H1 (cell line): ENCODE data around the gene VAPB. TPM values are rescaled to one million over a fixed set of nuclear protein-coding genes. Genes with fewer than 3 reads are reported as not detected.

ENCODE experiments used
- CTCF ChIA-PET: fragments of 300-600 bp; sonication (Branson Sonifier 250); formaldehyde crosslinking; loops from one replicate; lab custom pipeline; 2021; ENCODE audit not compliant: partially characterized antibody; lab: Charles Lee
- POLR2A ChIA-PET: fragments of 300-600 bp; sonication (Branson Sonifier 250); formaldehyde crosslinking; loops from one replicate; lab custom pipeline; 2021; ENCODE audit warnings: inconsistent platforms; ENCODE audit not compliant: partially characterized antibody; lab: Charles Lee
- DNase-seq, 2 experiments: peaks; one replicate each; pipeline versions ENCODE4 v3.0.0 to v3.0.0-alpha.2; 2010 to 2022; ENCODE audit warnings: low spot score in 2 of 2, low read depth in 1 of 2, mixed read lengths in 1 of 2
- FAIRE-seq: peaks from 2 replicates; lab custom pipeline; 2011; peaks lifted over from hg19 to GRCh38; lab: Jason Lieb, UNC
- H2AFZ ChIP-seq: 2 replicates; pipeline ENCODE4 v1.8.1; 2012; ENCODE audit warnings: low read length, inconsistent platforms
- H2AK5ac ChIP-seq: 2 replicates; pipeline ENCODE4 v1.6.1; 2013; ENCODE audit warnings: low read depth, low read length
- H2BK120ac ChIP-seq: replicated peaks from 2 replicates; pipeline ENCODE3; 2013; ENCODE audit warnings: low read depth, low read length, inconsistent platforms
- H2BK12ac ChIP-seq: 2 replicates; pipeline ENCODE4 v1.6.1; 2013; ENCODE audit warnings: low read depth, low read length
- H2BK15ac ChIP-seq: 2 replicates; pipeline ENCODE4 v1.6.1; 2013; ENCODE audit warnings: low read length
- H2BK20ac ChIP-seq: 2 replicates; pipeline ENCODE4 v1.6.1; 2013; ENCODE audit warnings: low read length
- H2BK5ac ChIP-seq: 2 replicates; pipeline ENCODE4 v1.6.1; 2013; ENCODE audit warnings: low read depth, low read length
- H3K14ac ChIP-seq: 2 replicates; pipeline ENCODE4 v1.6.1; 2013; ENCODE audit warnings: inconsistent platforms; ENCODE audit not compliant: insufficient read length
- H3K18ac ChIP-seq: 2 replicates; pipeline ENCODE4 v1.6.1; 2013; ENCODE audit warnings: low read length; ENCODE audit errors: extremely low read depth
- H3K23ac ChIP-seq: 2 replicates; pipeline ENCODE4 v1.6.1; 2013; ENCODE audit warnings: inconsistent platforms; ENCODE audit not compliant: insufficient read length
- H3K23me2 ChIP-seq: 2 replicates; pipeline ENCODE4 v1.6.1; 2013; ENCODE audit warnings: low read depth, low read length
- H3K27ac ChIP-seq: 2 replicates; pipeline ENCODE4 v1.6.1; 2011; ENCODE audit warnings: low read depth, low read length, inconsistent platforms
- H3K27me3 ChIP-seq, 4 experiments: replicated peaks in 1 of 4; 1 replicate in 1 of 4; 2 replicates in 3 of 4; pipeline versions ENCODE4 v1.6.1 to v1.8.1; 2011 to 2013; ENCODE audit warnings: low read length in 3 of 4, mild to moderate bottlenecking in 3 of 4, inconsistent platforms in 2 of 4, mixed read lengths in 2 of 4, moderate library complexity in 1 of 4; ENCODE audit not compliant: control insufficient read depth in 3 of 4, insufficient read depth in 3 of 4; ENCODE audit errors: extremely low read depth in 1 of 4
- H3K36me3 ChIP-seq, 4 experiments: 2 replicates each; pipeline versions ENCODE4 v1.6.1 to v1.8.1; 2011 to 2013; ENCODE audit warnings: mild to moderate bottlenecking in 4 of 4, low read length in 3 of 4, moderate library complexity in 2 of 4, control low read depth in 1 of 4, inconsistent platforms in 1 of 4; ENCODE audit not compliant: insufficient read depth in 4 of 4, control insufficient read depth in 2 of 4
- H3K4ac ChIP-seq: replicated peaks from 2 replicates; pipeline ENCODE3; 2013; ENCODE audit warnings: low read length, low read depth, mixed read lengths, inconsistent platforms; ENCODE audit not compliant: insufficient read length
- H3K4me1 ChIP-seq, 4 experiments: replicated peaks in 1 of 4; 1 replicate in 1 of 4; 2 replicates in 3 of 4; pipeline versions ENCODE4 v1.6.1 to v1.8.1; 2011 to 2013; ENCODE audit warnings: low read length in 3 of 4, inconsistent platforms in 2 of 4, mixed read lengths in 1 of 4; ENCODE audit not compliant: insufficient read depth in 4 of 4, control insufficient read depth in 3 of 4
- H3K4me2 ChIP-seq, 2 experiments: 2 replicates each; pipeline versions ENCODE4 v1.6.1 to v1.8.1; 2011 to 2013; ENCODE audit warnings: low read depth in 2 of 2, low read length in 2 of 2, control low read depth in 1 of 2, inconsistent platforms in 1 of 2, mild to moderate bottlenecking in 1 of 2; ENCODE audit not compliant: insufficient read depth in 1 of 2
- H3K4me3 ChIP-seq, 4 experiments: fragments of 200-600, 300-600 bp in 1 of 4; sonication (generic), shearing (Covaris generic), sonication (Bioruptor Twin) in 1 of 4; 2 replicates each; pipeline versions ENCODE4 v1.5.1 to v1.8.1; 2011 to 2016; ENCODE audit warnings: low read length in 4 of 4, low read depth in 3 of 4, control low read depth in 2 of 4, inconsistent platforms in 2 of 4, mild to moderate bottlenecking in 2 of 4, mixed read lengths in 1 of 4, moderate library complexity in 1 of 4; ENCODE audit not compliant: insufficient read depth in 2 of 4; ENCODE audit errors: extremely low read depth in 1 of 4
- H3K56ac ChIP-seq: replicated peaks from 2 replicates; pipeline ENCODE3; 2013; ENCODE audit warnings: low read depth, mild to moderate bottlenecking, mixed read lengths, low read length, inconsistent platforms; ENCODE audit not compliant: insufficient read length
- H3K79me1 ChIP-seq: 2 replicates; pipeline ENCODE4 v1.6.1; 2013; ENCODE audit warnings: low read depth, low read length, control low read depth
- H3K79me2 ChIP-seq, 2 experiments: 2 replicates each; pipeline versions ENCODE4 v1.6.1 to v1.8.1; 2012 to 2013; ENCODE audit warnings: low read length in 2 of 2, mild to moderate bottlenecking in 2 of 2, inconsistent platforms in 1 of 2; ENCODE audit not compliant: insufficient read depth in 2 of 2, control insufficient read depth in 1 of 2
- H3K9ac ChIP-seq, 4 experiments: replicated peaks in 1 of 4; 1 replicate in 1 of 4; 2 replicates in 3 of 4; pipeline versions ENCODE4 v1.6.1 to v1.8.1; 2011 to 2013; ENCODE audit warnings: low read depth in 3 of 4, low read length in 3 of 4, control low read depth in 2 of 4, mild to moderate bottlenecking in 2 of 4, moderate library complexity in 2 of 4, inconsistent platforms in 1 of 4; ENCODE audit errors: extremely low read depth in 1 of 4
- H3K9me3 ChIP-seq, 2 experiments: 2 replicates each; pipeline versions ENCODE4 v1.6.1 to v1.8.1; 2012 to 2013; ENCODE audit warnings: mild to moderate bottlenecking in 2 of 2, moderate library complexity in 2 of 2, control low read depth in 1 of 2, inconsistent platforms in 1 of 2, low read depth in 1 of 2, low read length in 1 of 2, mixed read lengths in 1 of 2; ENCODE audit not compliant: insufficient read depth in 2 of 2
- H4K20me1 ChIP-seq, 2 experiments: replicated peaks in 1 of 2; 2 replicates each; pipeline versions ENCODE3 to v1.8.1; 2011 to 2013; ENCODE audit warnings: inconsistent platforms in 2 of 2, low read length in 2 of 2, mild to moderate bottlenecking in 1 of 2; ENCODE audit not compliant: insufficient read depth in 2 of 2, control insufficient read depth in 1 of 2
- H4K5ac ChIP-seq: 2 replicates; pipeline ENCODE4 v1.6.1; 2013; ENCODE audit warnings: low read length, low read depth, mixed read lengths, inconsistent platforms; ENCODE audit not compliant: insufficient read length
- H4K8ac ChIP-seq: 2 replicates; pipeline ENCODE4 v1.8.0; 2013; ENCODE audit warnings: mild to moderate bottlenecking, moderate library complexity, low read length, inconsistent platforms; ENCODE audit not compliant: insufficient read depth; ENCODE audit errors: extremely low read depth
- H4K91ac ChIP-seq: replicated peaks from 2 replicates; pipeline ENCODE3; 2013; ENCODE audit warnings: low read length, mixed read lengths, inconsistent platforms; ENCODE audit not compliant: insufficient read length
- BACH1 ChIP-seq: IDR thresholded peaks from 2 replicates; pipeline ENCODE4 v1.6.1; 2012; ENCODE audit warnings: low read length, improper control_type of control experiment
- CBX5 ChIP-seq: fragments of 300-800, 300-1000 bp; sonication (generic); IDR thresholded peaks from 2 replicates; pipeline ENCODE4 v1.7.1; 2016; ENCODE audit warnings: antibody characterized with exemption, low read length, low read depth
- EGR1 ChIP-seq: IDR thresholded peaks from 2 replicates; pipeline ENCODE4 v1.6.1; 2011; ENCODE audit warnings: low read depth, low read length, borderline replicate concordance
- FOSL1 ChIP-seq: IDR thresholded peaks from 2 replicates; pipeline ENCODE4 v1.6.1; 2011; ENCODE audit warnings: mild to moderate bottlenecking, low read depth, low read length, moderate library complexity; ENCODE audit not compliant: insufficient read depth
- GABPA ChIP-seq: IDR thresholded peaks from 2 replicates; pipeline ENCODE4 v1.6.1; 2011; ENCODE audit warnings: mild to moderate bottlenecking, low read length, moderate library complexity, borderline replicate concordance; ENCODE audit not compliant: insufficient read depth
- POU5F1 ChIP-seq: IDR thresholded peaks from 2 replicates; pipeline ENCODE4 v1.6.1; 2011; ENCODE audit warnings: low read depth, mild to moderate bottlenecking, low read length, moderate library complexity
- RAD21 ChIP-seq, 2 experiments: IDR thresholded peaks in 1 of 2; conservative IDR thresholded peaks in 1 of 2; 2 replicates each; pipeline ENCODE4 v1.6.1; 2011; ENCODE audit warnings: low read depth in 2 of 2, low read length in 2 of 2, improper control_type of control experiment in 1 of 2, inconsistent platforms in 1 of 2, mild to moderate bottlenecking in 1 of 2, moderate library complexity in 1 of 2
- SP2 ChIP-seq: IDR thresholded peaks from 2 replicates; pipeline ENCODE4 v1.6.1; 2012; ENCODE audit warnings: mild to moderate bottlenecking, low read length, inconsistent platforms
- TBP ChIP-seq: IDR thresholded peaks from 2 replicates; pipeline ENCODE4 v1.6.1; 2011; ENCODE audit warnings: low read depth, low read length, improper control_type of control experiment
- TEAD4 ChIP-seq: IDR thresholded peaks from 2 replicates; pipeline ENCODE4 v1.6.1; 2012; ENCODE audit warnings: low read depth, low read length, inconsistent platforms, mixed read lengths
- WGBS, 2 experiments: shearing (Covaris generic) in 1 of 2; methylation state at CpG; one replicate each; pipeline versions ENCODE4 v1.1.6 to v1.1.7; 2013 to 2015; ENCODE audit warnings: low lambda C conversion rate in 2 of 2, mixed read lengths in 2 of 2, inconsistent platforms in 1 of 2, low coverage in 1 of 2, missing lambda C conversion rate in 1 of 2; ENCODE audit not compliant: insufficient replicate concordance in 2 of 2, insufficient coverage in 1 of 2, insufficient read length in 1 of 2; ENCODE audit errors: extremely low coverage in 1 of 2, missing lambda C conversion rate in 1 of 2; 5-methylcytosine and 5-hydroxymethylcytosine counted together
- polyA plus RNA-seq, 7 experiments: library from polyadenylated mRNA; depleted of rRNA in 3 of 7; stranded (reverse) in 5 of 7; unstranded in 2 of 7; fragments of >200 nt in 5 of 7; fragments of 200-250 nt in 2 of 7; gene quantifications; 1 replicate in 5 of 7; 2 replicates in 1 of 7; 4 replicates in 1 of 7; pipeline versions ENCODE4 v1.2.1 to v1.2.3, GENCODE V29; 2011 to 2013; ENCODE audit warnings: missing spikeins in 2 of 7, mixed read lengths in 2 of 7
- total RNA-seq: library from RNA; stranded (reverse); fragmentation: NEBNext Ultra II Directional; extraction: Animal tissue kit (Norgen Biotek cat#: 25700); gene quantifications from 2 replicates; pipeline ENCODE4 v1.2.1, GENCODE V29; 2021
- TF ChIP-seq, protein P1 (sequence below), 3 experiments: IDR thresholded peaks; 1 replicate in 2 of 3; 2 replicates in 1 of 3; pipeline versions ENCODE4 v1.5.1 to v1.6.1; 2011; ENCODE audit warnings: low read length in 3 of 3, mild to moderate bottlenecking in 3 of 3, inconsistent platforms in 2 of 3, low read depth in 1 of 3, moderate library complexity in 1 of 3; ENCODE audit not compliant: insufficient read depth in 1 of 3; ENCODE audit errors: control extremely low read depth in 1 of 3

VAPB gene
- total and polyA plus RNA-seq, 2 of the 8 experiments (the other 6 are each of a cell fraction or from before 2014, with no cell fraction given), result 24.4 to 62.8 TPM

GRCh38 chr20:58378704-58379103, 10.3 kb upstream of the VAPB start:
- Histone ChIP-seq H3K56ac (no peak overlapping the region), H3K9ac (no peak overlapping the region), H2BK20ac (no peak overlapping the region), H2BK15ac (no peak overlapping the region), H4K5ac (no peak overlapping the region), H3K4me1 (peaks cover 14 to 23% (median 20%) of the 10 kb centered on the region in 4 experiments), H4K8ac (no peak overlapping the region), H2AFZ (no peak overlapping the region), H3K4ac (no peak overlapping the region), H3K27me3 (no peaks in the 10 kb centered on the region), H3K4me2 (no peak overlapping the region), H3K9me3 (peaks cover 12 to 13% of the 10 kb centered on the region in 2 experiments), H2AK5ac (no peak overlapping the region), H4K91ac (no peak overlapping the region), H3K79me1 (no peaks in the 10 kb centered on the region), H2BK5ac (no peak overlapping the region), H3K14ac (no peak overlapping the region), H3K23me2 (peaks cover 5% of the 10 kb centered on the region; the same call in 1 of the 2 replicates), H2BK12ac (no peak overlapping the region), H3K4me3 (no peak overlapping the region), H3K79me2 (no peaks in the 10 kb centered on the region), H3K36me3 (no peaks in the 10 kb centered on the region), H4K20me1 (no peaks in the 10 kb centered on the region), H3K18ac (no peak overlapping the region; the same call in 1 of the 2 replicates), H2BK120ac (no peak overlapping the region), H3K27ac (no peak overlapping the region), H3K23ac (no peak overlapping the region)
- ChIA-PET CTCF (interaction anchor here (0.7 to 1.5 kb wide), 3 partner anchors 9 to 792 kb away, joined by 3 to 4 read pairs (median 3); no protein-coding TSS in a partner anchor), POLR2A (interaction anchor here (0.7 kb wide), 1 partner anchor 10 kb away, joined by 4 read pairs; the partner anchor contains the start of gene VAPB)
- 86% methylated on average over 3 of the region's 3 CpGs; no CpG with 5 or more reads in 1 of the 2 experiments for WGBS, 2 experiments
- DNase-seq (no peak), FAIRE-seq (no peak)
- TF ChIP-seq SP2 (no peak), EGR1 (no peak), CBX5 (no peak), BACH1 (no peak), FOSL1 (no peak), RAD21 (IDR thresholded peaks at IDR 0.05 in 1 of 2, conservative IDR thresholded peaks at IDR 0.05 in 1 of 2; ENCODE audit: low read depth in 2 of 2, low read length in 2 of 2) (peak in 1 of 2 experiments; percentile 11; a peak in 1 of 4 replicates), GABPA (no peak), POU5F1 (no peak), TEAD4 (no peak), TBP (no peak)
- TF ChIP-seq, protein P1, sequence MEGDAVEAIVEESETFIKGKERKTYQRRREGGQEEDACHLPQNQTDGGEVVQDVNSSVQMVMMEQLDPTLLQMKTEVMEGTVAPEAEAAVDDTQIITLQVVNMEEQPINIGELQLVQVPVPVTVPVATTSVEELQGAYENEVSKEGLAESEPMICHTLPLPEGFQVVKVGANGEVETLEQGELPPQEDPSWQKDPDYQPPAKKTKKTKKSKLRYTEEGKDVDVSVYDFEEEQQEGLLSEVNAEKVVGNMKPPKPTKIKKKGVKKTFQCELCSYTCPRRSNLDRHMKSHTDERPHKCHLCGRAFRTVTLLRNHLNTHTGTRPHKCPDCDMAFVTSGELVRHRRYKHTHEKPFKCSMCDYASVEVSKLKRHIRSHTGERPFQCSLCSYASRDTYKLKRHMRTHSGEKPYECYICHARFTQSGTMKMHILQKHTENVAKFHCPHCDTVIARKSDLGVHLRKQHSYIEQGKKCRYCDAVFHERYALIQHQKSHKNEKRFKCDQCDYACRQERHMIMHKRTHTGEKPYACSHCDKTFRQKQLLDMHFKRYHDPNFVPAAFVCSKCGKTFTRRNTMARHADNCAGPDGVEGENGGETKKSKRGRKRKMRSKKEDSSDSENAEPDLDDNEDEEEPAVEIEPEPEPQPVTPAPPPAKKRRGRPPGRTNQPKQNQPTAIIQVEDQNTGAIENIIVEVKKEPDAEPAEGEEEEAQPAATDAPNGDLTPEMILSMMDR (IDR thresholded peaks at IDR 0.05; ENCODE audit: control extremely low read depth in 1 of 3, insufficient read depth in 1 of 3, low read depth in 1 of 3, low read length in 3 of 3), result peak in 2 of 3 experiments; percentile 6 to 38; a peak in 2 of 4 replicates
